Measurements from ENCODE around the gene SPINK13.
"Not testable (repeated sequence)": the region's sequence is repeated elsewhere in the genome, so short reads cannot be mapped to it uniquely, and the experiment has no call there.

The SPINK13 gene

GRCh38 chr5:148268566-148268965 is at the start of gene SPINK13:
Gene SPINK13 (plus strand): TSS chr5:148268794. CDS start chr5:148270073, 1,279 bp downstream.
- DNase-seq = peak in 1 of 2 experiments; percentile 36

GRCh38 chr5:148221508-148221907 is 47.1 kb upstream of the SPINK13 start:
- DNase-seq = no peak

DNA sequence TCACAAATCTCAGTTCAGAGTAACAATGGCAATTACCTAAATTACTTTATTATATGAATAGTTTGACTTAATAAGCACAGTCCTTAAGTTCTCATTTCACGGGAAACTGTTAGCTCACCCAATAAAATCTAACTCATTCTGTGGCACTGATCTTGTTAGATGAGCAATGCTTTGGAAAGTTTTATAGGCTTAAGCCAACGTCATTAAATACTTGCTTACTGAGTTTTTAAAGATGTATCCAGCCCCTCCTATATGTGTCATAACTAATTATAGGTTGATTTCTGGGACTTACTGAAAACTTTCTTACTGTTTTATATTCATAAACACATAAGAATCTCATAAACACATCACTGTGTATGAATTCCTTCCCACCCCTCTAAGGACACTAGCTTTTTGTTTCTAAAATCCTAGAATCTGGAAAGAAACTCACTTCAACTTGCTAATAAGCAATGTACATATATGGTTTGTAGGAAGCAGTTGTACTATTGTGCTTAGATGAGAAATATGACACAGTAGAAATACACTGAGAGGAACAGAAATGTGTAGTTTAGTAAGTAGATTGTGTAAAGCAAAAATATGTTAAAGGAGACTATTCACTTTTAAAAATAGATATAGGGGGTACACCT is 44.4 kb upstream of the SPINK13 start:
- DNase-seq = no peak

DNA sequence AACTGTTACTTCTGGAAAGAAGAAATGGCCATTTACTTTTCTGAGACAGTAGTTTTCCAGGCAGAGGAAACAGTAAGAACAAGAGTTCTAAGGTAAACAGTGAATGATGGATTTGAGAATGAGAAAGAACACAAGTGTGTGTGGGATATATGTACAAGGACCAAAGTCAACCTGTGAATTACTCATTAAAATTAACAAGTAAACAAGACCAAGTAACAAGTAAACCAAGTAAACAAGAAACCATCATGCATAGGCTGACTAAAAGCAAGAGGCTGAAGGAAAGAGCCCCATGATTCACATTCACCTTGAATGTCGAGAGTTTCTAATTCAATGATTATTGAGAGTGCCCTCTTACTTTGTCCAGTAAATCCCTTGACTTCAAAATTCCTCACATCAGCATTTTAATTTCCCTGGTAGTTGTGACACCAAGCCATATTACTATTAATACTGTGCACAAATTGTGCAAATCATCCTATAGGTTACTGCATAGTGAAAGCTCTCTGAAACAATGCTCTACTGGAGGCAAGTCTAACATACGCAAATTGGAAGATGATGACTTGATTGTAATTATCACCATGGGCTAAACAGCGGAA is 40.1 kb upstream of the SPINK13 start:
- no peak for DNase-seq

DNA sequence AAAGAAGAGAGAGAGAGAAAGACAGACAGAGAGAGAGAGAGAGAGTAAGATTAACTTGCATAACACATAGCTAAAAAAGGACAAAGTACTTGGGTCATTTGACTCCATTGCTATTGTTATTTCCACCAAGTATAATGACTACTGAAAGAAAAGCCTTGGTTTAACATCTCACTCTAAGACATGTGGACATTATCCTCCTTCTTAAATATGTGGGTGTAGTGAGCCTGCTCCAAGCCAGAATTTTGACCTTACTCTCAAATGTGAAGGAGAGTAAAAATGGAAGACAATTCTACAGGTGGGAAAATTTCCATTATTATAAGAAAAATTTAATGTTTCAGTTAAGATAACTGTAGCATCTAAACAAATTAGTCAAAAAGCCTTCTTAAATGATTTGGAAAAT is 38.8 kb upstream of the SPINK13 start:
- DNase-seq = no peak

DNA sequence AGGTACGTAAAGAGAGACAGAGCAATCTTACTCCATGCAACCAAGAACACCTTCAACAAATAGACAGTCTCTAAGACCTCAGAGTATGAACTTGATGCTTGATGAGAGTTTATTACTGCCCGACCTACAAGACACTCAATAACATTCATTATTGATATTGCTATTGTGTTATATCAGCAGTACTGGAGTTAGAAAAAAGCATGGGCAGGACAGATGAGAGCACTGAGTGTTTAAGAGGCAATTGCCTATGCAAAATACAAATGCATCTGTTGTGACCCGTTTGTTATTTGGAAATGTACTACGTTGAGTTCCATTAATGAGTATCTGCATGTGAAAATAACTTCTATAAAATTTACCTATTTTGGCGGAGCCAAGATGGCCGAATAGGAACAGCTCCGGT is 38.4 kb upstream of the SPINK13 start:
- DNase-seq = no peak

- no peak for DNase-seq
These were observed 30.7 kb upstream of the SPINK13 start for GRCh38 chr5:148237785-148238417.

- DNase-seq = no peak
These were observed 30.2 kb upstream of the SPINK13 start, which contains the start of gene MARCOL for GRCh38 chr5:148238418-148238794. Gene MARCOL (plus strand): TSS chr5:148238525. CDS start chr5:148238598, 73 bp downstream.

- no peak for DNase-seq
These were observed 19.7 kb upstream of the SPINK13 start for GRCh38 chr5:148248894-148249293.

DNA sequence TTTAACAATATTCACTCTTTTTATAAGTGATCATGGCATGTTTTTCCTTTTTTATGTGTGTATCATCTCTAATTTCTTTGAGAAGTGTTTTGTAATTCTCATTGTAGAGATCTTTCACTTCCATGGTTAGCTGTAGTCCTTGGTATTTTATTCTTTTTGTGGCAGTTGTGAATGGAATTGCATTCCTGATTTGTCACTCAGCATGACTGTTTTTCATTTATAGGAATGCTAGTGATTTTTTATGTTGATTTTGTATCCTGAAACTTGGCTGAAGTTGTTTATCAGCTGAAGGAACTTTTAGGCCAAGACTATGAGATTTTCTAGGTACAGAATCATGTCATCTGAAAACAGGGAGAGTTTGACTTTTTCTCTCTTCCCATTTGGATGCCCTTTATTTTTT is 13.1 kb upstream of the SPINK13 start:
- no peak for DNase-seq

DNA sequence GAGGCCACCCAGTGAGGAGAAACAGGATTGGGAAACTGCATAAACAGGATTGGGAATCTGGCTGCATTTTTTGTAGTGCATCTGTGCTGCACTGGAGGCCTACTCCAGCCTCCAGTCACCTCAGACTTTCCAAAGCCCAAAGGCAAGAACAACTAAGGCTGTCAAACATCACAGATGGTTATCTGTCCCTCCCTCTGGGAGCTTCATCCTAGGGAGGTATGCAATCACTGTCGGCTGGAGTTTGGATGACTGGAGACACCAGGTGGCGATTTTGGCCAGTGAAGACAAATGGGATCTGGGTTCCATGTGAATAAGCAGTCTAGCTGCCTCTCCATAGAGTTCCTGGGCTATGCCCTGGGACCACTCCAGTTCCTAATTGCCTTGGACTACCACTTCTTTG is 9.3 kb upstream of the SPINK13 start:
- DNase-seq = no peak

DNA sequence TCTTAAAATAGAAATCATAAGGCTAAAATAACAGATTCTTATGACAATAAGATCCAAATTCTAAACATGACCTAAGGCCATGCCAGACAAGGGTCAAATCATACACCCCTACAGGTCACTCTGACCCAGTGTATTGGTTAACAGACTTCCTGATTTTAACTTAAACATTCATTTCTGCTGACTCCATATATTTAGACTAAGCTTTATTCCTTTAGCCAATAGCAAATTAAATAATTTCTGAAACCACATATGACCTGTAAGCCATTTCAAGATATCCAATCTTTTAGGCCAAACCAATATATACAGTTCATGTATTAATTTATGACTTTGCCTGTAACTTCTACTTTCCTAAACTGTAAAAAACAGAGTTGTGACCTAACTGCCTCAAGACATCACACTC is 7.4 kb upstream of the SPINK13 start:
- no peak for DNase-seq

- no peak for DNase-seq
These were observed 632 bp upstream of the SPINK13 start for GRCh38 chr5:148267962-148268361.

- DNase-seq = not testable (repeated sequence)
These were observed 6.5 kb downstream of the SPINK13 start for GRCh38 chr5:148275129-148275528.

DNA sequence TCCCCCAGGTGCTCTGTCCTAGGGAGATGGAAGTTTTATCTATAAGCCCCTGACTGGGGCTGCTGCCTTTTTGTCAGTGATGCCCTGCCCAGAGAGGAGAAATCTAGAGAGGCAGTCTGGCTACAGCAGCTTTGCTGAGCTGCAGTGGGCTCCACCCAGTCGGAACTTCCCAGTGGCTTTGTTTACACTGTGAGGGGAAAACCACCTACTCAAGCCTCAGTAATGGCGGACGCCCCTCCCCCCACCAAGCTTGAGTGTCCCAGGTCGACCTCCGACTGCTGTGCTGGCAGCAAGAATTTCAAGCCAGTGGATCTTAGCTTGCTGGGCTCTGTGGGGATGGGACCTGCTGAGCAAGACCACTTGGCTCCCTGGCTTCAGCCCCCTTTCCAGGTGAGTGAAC is 12.3 kb downstream of the SPINK13 start:
- DNase-seq = not testable (repeated sequence)

DNA sequence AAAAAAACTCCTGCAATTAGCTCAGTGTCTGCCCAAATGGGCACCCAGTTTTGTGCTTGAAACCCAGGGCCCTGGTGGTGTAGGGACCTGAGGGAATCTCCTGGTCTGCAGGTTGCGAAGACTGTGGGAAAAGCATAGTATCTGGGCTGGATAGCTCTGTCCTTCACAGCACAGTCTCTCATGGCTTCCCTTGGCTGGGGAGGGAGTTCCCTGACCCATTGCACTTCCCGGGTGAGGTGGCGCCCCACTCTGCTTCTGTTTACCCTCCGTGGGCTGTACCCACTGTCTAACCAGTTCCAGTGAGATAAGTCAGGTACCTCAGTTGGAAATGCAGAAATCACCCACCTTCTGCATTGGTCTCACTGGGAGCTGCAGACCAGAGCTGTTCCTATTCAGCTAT is 12.7 kb downstream of the SPINK13 start:
- not testable (repeated sequence) for DNase-seq

GRCh38 chr5:148290271-148291195 is 21.9 kb downstream of the SPINK13 start:
- DNase-seq = peak in 1 of 2 experiments; percentile 29

DNA sequence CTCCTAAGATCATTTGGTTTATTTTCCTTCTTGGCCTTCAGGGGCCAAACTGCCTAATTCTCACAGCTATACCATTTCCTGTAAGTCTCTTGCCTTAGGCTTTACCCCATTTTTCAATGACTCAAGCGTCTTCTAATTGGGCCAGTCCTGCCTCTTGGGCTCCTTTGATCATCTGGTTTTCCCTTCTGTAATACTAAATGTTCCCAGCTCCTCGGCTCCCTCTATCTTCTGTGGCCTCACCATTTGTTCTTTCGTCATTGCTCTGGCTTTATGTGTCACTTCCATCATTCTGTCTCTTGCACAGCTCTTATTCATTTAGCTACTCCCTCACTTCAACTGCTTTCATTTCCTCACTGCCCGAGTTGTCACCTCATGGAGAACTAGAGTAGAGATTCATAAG is 29.1 kb downstream of the SPINK13 start:
- no peak for DNase-seq

DNA sequence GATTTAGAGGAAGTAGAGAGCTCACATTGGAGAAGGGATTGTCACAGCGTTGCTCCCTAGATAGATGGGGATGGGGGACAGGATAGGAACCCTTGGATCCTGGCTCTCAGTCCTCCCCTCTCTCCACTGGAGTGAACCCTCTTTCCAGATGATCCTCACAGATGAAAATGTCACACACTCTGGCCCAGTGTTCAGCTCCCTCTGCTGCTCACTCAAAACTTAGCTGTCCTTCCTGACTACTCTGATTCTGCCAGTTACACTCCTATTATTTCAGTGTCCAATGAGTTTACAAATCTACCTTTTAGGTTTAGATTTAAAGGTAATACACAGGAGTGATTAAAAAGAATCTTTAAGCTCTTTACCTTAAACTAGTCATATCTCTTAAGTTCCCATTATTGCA is 37.9 kb downstream of the SPINK13 start:
- no peak for DNase-seq

DNA sequence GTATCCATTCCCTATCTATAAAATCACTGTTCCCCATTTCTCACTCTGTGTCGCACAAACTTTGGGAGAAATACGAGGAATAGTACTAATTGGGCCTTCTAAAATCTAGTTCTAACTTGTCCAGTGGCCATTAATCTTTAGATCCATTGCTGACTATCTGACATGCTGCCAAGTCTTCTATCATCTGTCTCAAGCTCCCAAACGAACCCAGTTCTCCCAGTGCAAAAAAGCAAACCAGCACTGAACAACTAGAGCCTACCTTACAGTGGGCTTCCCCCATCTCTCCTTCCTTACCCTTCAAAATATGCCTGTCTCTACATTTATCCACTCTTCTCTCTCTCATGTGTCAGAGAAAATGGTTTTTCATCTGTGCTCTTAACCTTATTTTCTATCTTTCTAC is 40.4 kb downstream of the SPINK13 start:
- no peak for DNase-seq

- no peak for DNase-seq
These were observed 41.2 kb downstream of the SPINK13 start for GRCh38 chr5:148309746-148310145.

DNA sequence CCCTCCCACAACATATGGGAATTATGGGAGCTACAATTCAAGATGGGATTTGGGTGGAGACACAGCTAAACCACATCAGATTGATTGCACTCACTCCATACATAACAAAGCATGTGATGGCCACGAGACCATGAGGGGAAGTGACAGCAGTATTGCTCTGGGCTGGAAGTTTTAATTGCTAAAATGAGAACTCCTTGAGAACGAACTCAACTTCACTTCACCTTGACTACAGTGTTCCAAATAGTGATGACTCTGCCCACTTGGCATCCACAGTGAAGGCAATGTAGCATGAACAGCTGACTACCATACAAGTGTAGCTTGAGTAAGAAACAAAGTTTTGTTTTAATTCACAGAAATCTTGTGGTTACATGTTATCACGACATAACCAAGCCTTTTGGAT is 42.9 kb downstream of the SPINK13 start:
- no peak for DNase-seq

- no peak for DNase-seq
These were observed 43.6 kb downstream of the SPINK13 start, which contains the start of gene SPINK7 for GRCh38 chr5:148312153-148312552. Gene SPINK7 (plus strand): TSS chr5:148312423. CDS start chr5:148312484, 61 bp downstream.
